K562 (cell line): ENCODE results near the gene LRRFIP2. TPM values are rescaled to one million over a fixed set of nuclear protein-coding genes. Genes with fewer than 3 reads are reported as not detected.

Experiments
- ATF4 ChIP-seq: fragments of 450-650 bp; formaldehyde crosslinking; IDR thresholded peaks from 2 replicates; pipeline ENCODE4 v1.4.0; 2022; ENCODE audit warnings: mild to moderate bottlenecking, moderate library complexity
- BRF2 ChIP-seq: IDR thresholded peaks from 3 replicates; pipeline ENCODE4 v1.6.1; 2011; ENCODE audit warnings: borderline replicate concordance, mild to moderate bottlenecking; ENCODE audit not compliant: insufficient read length, insufficient read depth
- HDAC2 ChIP-seq: fragments of 450-650 bp; IDR thresholded peaks from 2 replicates; pipeline ENCODE4 v1.6.1; 2016; ENCODE audit warnings: mild to moderate bottlenecking
- NFIX ChIP-seq: fragments of 250-450 bp; sonication (Bioruptor Pico); IDR thresholded peaks from 2 replicates; pipeline ENCODE4 v1.4.0; 2020; ENCODE audit warnings: low read depth, mild to moderate bottlenecking, moderate library complexity
- TAF9B ChIP-seq: fragments of 450-650 bp; IDR thresholded peaks from 2 replicates; pipeline ENCODE4 v1.6.1; 2018; ENCODE audit warnings: mild to moderate bottlenecking; ENCODE audit not compliant: partially characterized antibody
- XRCC3 ChIP-seq: fragments of 450-650 bp; IDR thresholded peaks from 2 replicates; pipeline ENCODE4 v1.6.1; 2017; ENCODE audit warnings: mild to moderate bottlenecking, moderate library complexity
- ZNF668 ChIP-seq: fragments of 250-450 bp; sonication (Bioruptor Pico); IDR thresholded peaks from 2 replicates; pipeline ENCODE4 v1.8.0; 2022; ENCODE audit warnings: mild to moderate bottlenecking, inconsistent platforms
- ZZZ3 ChIP-seq: fragments of 450-650 bp; IDR thresholded peaks from 2 replicates; pipeline ENCODE4 v1.6.1; 2016; ENCODE audit warnings: antibody characterized with exemption, mild to moderate bottlenecking, moderate library complexity
- polyA plus RNA-seq, 8 experiments: library from polyadenylated mRNA; depleted of rRNA in 4 of 8; stranded (reverse) in 5 of 8; unstranded in 3 of 8; fragments of >200 nt; fragmentation: Nextera tagmentation in 2 of 8; fragmentation: Illumina TruSeq in 1 of 8; extraction: Ambion mirVana in 2 of 8; extraction: Trizol in 1 of 8; gene quantifications; 2 replicates each; pipeline versions ENCODE4 v1.2.1 to v1.2.3, GENCODE V29; 2011 to 2014; ENCODE audit warnings: inconsistent platforms in 1 of 8, missing spikeins in 1 of 8
- total RNA-seq, 7 experiments: library from RNA; depleted of rRNA in 6 of 7; stranded (reverse); fragments of >200 nt in 6 of 7; fragmentation: Illumina TruSeq in 2 of 7; extraction: Trizol in 2 of 7; gene quantifications; 2 replicates each; pipeline versions ENCODE4 v1.2.1 to v1.2.3, GENCODE V29; 2011 to 2021; ENCODE audit warnings: low replicate concordance in 1 of 7
- TF ChIP-seq, protein P1 (sequence below): fragments of 450-650 bp; formaldehyde crosslinking; IDR thresholded peaks from 2 replicates; pipeline ENCODE4 v1.4.0; 2022; ENCODE audit warnings: missing genetic modification characterization
- TF ChIP-seq, protein P2 (sequence below), 2 experiments: fragments of 450-650 bp; conservative IDR thresholded peaks; 2 replicates each; pipeline ENCODE4 v1.6.1; 2017; ENCODE audit warnings: mild to moderate bottlenecking in 2 of 2, moderate library complexity in 2 of 2

LRRFIP2 gene
- total and polyA plus RNA-seq, 9 of the 15 experiments (the other 6 are each of a cell fraction or from before 2014, with no cell fraction given): 9.9 to 53.9 (median 42.7) TPM

DNA sequence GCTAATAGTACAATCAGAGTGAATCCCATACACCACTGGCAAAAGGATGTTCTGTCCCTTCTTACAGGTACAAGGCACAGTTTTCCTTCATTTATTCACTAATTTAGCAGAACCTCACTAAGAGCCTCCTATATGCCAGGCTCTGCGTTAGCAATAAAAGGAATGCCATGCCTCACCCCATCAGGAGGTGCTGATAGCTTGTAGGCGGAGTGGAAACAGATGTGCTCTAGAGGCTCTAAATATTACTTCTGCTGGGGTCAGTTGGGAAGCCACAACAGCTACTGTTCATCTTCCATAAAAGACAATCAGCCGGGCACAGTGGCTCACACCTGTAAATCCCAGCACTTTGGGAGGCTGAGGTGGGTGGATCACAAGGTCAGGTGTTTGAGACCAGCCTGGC is 156.7 kb downstream of the LRRFIP2 start (continued):
- no peak for TF ChIP-seq BRF2
- TF ChIP-seq ATF4 (CRISPR knock-in tag): no peak
- no peak for TF ChIP-seq TAF9B
- no peak for TF ChIP-seq ZNF668 (CRISPR knock-in tag)
- no peak for TF ChIP-seq HDAC2
- TF ChIP-seq XRCC3: no peak
- TF ChIP-seq ZZZ3: no peak
- no peak for TF ChIP-seq NFIX
- TF ChIP-seq, protein P1, sequence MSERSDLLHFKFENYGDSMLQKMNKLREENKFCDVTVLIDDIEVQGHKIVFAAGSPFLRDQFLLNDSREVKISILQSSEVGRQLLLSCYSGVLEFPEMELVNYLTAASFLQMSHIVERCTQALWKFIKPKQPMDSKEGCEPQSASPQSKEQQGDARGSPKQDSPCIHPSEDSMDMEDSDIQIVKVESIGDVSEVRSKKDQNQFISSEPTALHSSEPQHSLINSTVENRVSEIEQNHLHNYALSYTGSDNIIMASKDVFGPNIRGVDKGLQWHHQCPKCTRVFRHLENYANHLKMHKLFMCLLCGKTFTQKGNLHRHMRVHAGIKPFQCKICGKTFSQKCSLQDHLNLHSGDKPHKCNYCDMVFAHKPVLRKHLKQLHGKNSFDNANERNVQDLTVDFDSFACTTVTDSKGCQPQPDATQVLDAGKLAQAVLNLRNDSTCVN (CRISPR knock-in tag): no peak
- TF ChIP-seq, protein P2, sequence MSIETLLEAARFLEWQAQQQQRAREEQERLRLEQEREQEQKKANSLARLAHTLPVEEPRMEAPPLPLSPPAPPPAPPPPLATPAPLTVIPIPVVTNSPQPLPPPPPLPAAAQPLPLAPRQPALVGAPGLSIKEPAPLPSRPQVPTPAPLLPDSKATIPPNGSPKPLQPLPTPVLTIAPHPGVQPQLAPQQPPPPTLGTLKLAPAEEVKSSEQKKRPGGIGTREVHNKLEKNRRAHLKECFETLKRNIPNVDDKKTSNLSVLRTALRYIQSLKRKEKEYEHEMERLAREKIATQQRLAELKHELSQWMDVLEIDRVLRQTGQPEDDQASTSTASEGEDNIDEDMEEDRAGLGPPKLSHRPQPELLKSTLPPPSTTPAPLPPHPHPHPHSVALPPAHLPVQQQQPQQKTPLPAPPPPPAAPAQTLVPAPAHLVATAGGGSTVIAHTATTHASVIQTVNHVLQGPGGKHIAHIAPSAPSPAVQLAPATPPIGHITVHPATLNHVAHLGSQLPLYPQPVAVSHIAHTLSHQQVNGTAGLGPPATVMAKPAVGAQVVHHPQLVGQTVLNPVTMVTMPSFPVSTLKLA (conservative IDR thresholded peaks at IDR 0.05): no peak
- TF ChIP-seq, all 486 proteins: peak for 0
